CD14-positive monocyte (primary cell): Measurements from ENCODE around the gene SALL2. TPM values are rescaled to one million over a fixed set of nuclear protein-coding genes. Genes with fewer than 3 reads are reported as not detected.

Experiments
- DNase-seq, 3 donors: peaks; one replicate each; pipeline ENCODE4 v3.0.0-alpha.2; 2011 to 2022
- H2AFZ ChIP-seq: 2 replicates; pipeline ENCODE4 v1.6.0; 2012; ENCODE audit warnings: mild to moderate bottlenecking, low read depth, low read length, inconsistent platforms; ENCODE audit not compliant: insufficient read depth, poor library complexity, severe bottlenecking
- H3K27ac ChIP-seq, 2 donors: 1 replicate in 1 of 2; 2 replicates in 1 of 2; pipeline ENCODE4 v1.5.1; 2012 to 2013; ENCODE audit warnings: low read length in 2 of 2, control low read depth in 1 of 2, inconsistent platforms in 1 of 2, low read depth in 1 of 2, mild to moderate bottlenecking in 1 of 2
- H3K27me3 ChIP-seq, 2 donors: one replicate each; pipeline versions ENCODE4 v1.6.0 to v1.6.1; 2011 to 2013; ENCODE audit warnings: low read length in 2 of 2; ENCODE audit not compliant: control insufficient read depth in 2 of 2, insufficient read depth in 2 of 2
- H3K36me3 ChIP-seq, 2 donors: replicated peaks in 1 of 2; 1 replicate in 1 of 2; 2 replicates in 1 of 2; pipeline versions ENCODE4 v1.5.1 to v1.6.1; 2012 to 2013; ENCODE audit warnings: low read length in 2 of 2, control low read depth in 1 of 2, inconsistent platforms in 1 of 2, mild to moderate bottlenecking in 1 of 2; ENCODE audit not compliant: insufficient read depth in 2 of 2, control insufficient read depth in 1 of 2
- H3K4me1 ChIP-seq, 2 donors: 1 replicate in 1 of 2; 2 replicates in 1 of 2; pipeline versions ENCODE4 v1.5.1 to v1.6.1; 2012 to 2013; ENCODE audit warnings: low read length in 2 of 2, control low read depth in 1 of 2, inconsistent platforms in 1 of 2, mild to moderate bottlenecking in 1 of 2, moderate library complexity in 1 of 2; ENCODE audit not compliant: insufficient read depth in 2 of 2, control insufficient read depth in 1 of 2
- H3K4me2 ChIP-seq: replicated peaks from 2 replicates; pipeline ENCODE3; 2012; ENCODE audit warnings: low read length, moderate library complexity, mild to moderate bottlenecking; ENCODE audit not compliant: poor library complexity, severe bottlenecking; ENCODE audit errors: extremely low read depth
- H3K4me3 ChIP-seq, 3 experiments: fragments of 200-600 bp in 1 of 3; sonication (generic) in 1 of 3; replicated peaks in 1 of 3; 1 replicate in 2 of 3; 2 replicates in 1 of 3; pipeline ENCODE4 v1.5.1; 2011 to 2013; ENCODE audit warnings: low read length in 3 of 3, mild to moderate bottlenecking in 3 of 3, control low read depth in 2 of 3, low read depth in 2 of 3, inconsistent platforms in 1 of 3, moderate library complexity in 1 of 3
- H3K79me2 ChIP-seq: 2 replicates; pipeline ENCODE4 v1.6.0; 2012; ENCODE audit warnings: mild to moderate bottlenecking, control low read depth, inconsistent platforms, low read length, moderate library complexity; ENCODE audit not compliant: insufficient read depth
- H3K9ac ChIP-seq: 2 replicates; pipeline ENCODE4 v1.6.0; 2017; ENCODE audit warnings: low read length, mild to moderate bottlenecking; ENCODE audit not compliant: insufficient read depth, poor library complexity, severe bottlenecking
- H3K9me3 ChIP-seq, 2 donors: replicated peaks in 1 of 2; 1 replicate in 1 of 2; 2 replicates in 1 of 2; pipeline versions ENCODE4 v1.5.1 to v1.6.1; 2012 to 2013; ENCODE audit warnings: low read length in 2 of 2, control low read depth in 1 of 2; ENCODE audit not compliant: control insufficient read depth in 1 of 2, insufficient read depth in 1 of 2
- H4K20me1 ChIP-seq: 2 replicates; pipeline ENCODE4 v1.6.0; 2012; ENCODE audit warnings: mild to moderate bottlenecking, low read length, control low read depth, moderate library complexity; ENCODE audit not compliant: insufficient read depth
- H3K27ac Mint-ChIP-seq, 7 donors: one replicate each; pipeline ENCODE4 v1.8.0; 2020; ENCODE audit warnings: mild to moderate bottlenecking in 7 of 7, mixed read lengths in 7 of 7, moderate library complexity in 6 of 7, inconsistent platforms in 2 of 7
- H3K27me3 Mint-ChIP-seq, 3 donors: one replicate each; pipeline ENCODE4 v1.8.0; 2021 to 2022; ENCODE audit warnings: low read depth in 3 of 3, mild to moderate bottlenecking in 3 of 3, mixed read lengths in 3 of 3, moderate library complexity in 3 of 3, inconsistent platforms in 1 of 3
- H3K36me3 Mint-ChIP-seq, 2 donors: one replicate each; pipeline ENCODE4 v1.8.0; 2020; ENCODE audit warnings: mixed read lengths in 2 of 2, inconsistent platforms in 1 of 2, mild to moderate bottlenecking in 1 of 2
- H3K4me1 Mint-ChIP-seq: one replicate; pipeline ENCODE4 v1.8.0; 2020; ENCODE audit warnings: mild to moderate bottlenecking, mixed read lengths
- H3K4me3 Mint-ChIP-seq, 2 donors: one replicate each; pipeline ENCODE4 v1.8.0; 2020; ENCODE audit warnings: mild to moderate bottlenecking in 2 of 2, mixed read lengths in 2 of 2, moderate library complexity in 1 of 2
- H3K9me3 Mint-ChIP-seq, 7 donors: one replicate each; pipeline ENCODE4 v1.8.0; 2020 to 2022; ENCODE audit warnings: mixed read lengths in 7 of 7, mild to moderate bottlenecking in 6 of 7, moderate library complexity in 6 of 7, inconsistent platforms in 2 of 7
- WGBS: methylation state at CpG from one replicate; pipeline ENCODE4 v1.1.5; 2013; ENCODE audit warnings: missing lambda C conversion rate; ENCODE audit not compliant: insufficient coverage; 5-methylcytosine and 5-hydroxymethylcytosine counted together
- intact Hi-C, 2 donors: fragments of 100-400 bp; cut with micrococcal nuclease; formaldehyde crosslinking; loops; one replicate each; pipeline versions ENCODE4 v1.15.0 to v1.15.1; 2023
- polyA plus RNA-seq, 3 donors: library from polyadenylated mRNA; depleted of rRNA in 1 of 3; unstranded in 2 of 3; stranded (reverse) in 1 of 3; fragments of 300-500 nt in 2 of 3; fragments of >200 nt in 1 of 3; fragmentation: Illumina TruSeq in 2 of 3; gene quantifications; 1 replicate in 2 of 3; 2 replicates in 1 of 3; pipeline ENCODE4 v1.2.3, GENCODE V29; 2012 to 2021
- TF ChIP-seq, protein P1 (sequence below): fragments of 200-600 bp; IDR thresholded peaks from one replicate; pipeline ENCODE4 v1.8.0; 2022; ENCODE audit warnings: antibody characterized with exemption, mild to moderate bottlenecking

The SALL2 gene
- polyA plus RNA-seq, 3 donors, result not detected

DNA sequence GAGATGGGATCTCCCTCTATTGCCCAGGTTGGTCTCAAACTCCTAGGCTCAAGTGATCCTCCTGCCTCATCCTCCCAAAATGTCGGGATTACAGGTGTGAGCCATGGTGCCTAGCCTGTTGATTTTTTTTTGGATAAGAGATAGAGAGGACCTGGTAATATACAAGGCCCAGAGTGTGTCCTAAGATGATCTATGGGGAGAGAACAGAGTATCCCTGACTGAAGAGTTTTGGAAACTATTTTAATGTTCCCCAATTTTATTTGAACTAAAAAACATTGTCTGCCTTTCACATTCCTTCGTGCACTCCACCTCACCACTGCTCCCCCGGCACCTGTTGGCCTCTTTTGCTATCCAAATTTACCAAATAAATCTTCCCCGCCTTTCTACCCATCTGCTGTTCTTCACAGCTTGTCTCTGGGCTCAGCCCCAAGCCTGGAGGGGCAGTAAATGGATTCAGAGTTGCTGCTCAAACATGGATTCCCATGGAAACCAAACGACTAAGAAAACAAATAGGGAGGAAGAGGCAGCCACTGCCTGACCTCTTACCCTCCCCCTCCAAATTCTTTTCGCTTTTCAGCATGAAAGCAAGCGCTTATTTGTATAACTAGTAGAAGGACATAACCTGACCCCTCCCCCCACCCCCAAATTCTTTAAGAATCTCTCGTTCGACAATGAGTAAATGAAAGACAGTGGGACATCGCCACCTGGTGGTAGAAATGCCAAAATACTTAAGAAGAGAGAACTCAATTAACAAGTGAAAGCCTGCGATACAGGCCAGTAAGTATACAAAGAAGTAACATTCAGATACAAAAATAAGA, 31.1 kb upstream of the SALL2 start:
- Mint-ChIP-seq H3K27me3 (peaks cover 0 to 4% (median 3%) of the 10 kb centered on the region in 3 donors), H3K4me3 (peak overlapping the region; percentile 61 to 68), H3K36me3 (no peaks in the 10 kb centered on the region), H3K9me3 (no peaks in the 10 kb centered on the region), H3K27ac (peak overlapping the region in 2 of 7 donors; percentile 1 to 22), H3K4me1 (peaks cover 5% of the 10 kb centered on the region)
- peak; percentile 65 to 80 (median 72) for DNase-seq
- intact Hi-C loops, result loop anchor here (2.0 to 5.0 kb wide), 2 partner anchors 58 to 60 kb away; no protein-coding TSS in a partner anchor
- H3K79me2 ChIP-seq, result no peaks in the 10 kb centered on the region
- 67% methylated on average over 3 of the region's 11 CpGs for WGBS
- TF ChIP-seq, protein P1, sequence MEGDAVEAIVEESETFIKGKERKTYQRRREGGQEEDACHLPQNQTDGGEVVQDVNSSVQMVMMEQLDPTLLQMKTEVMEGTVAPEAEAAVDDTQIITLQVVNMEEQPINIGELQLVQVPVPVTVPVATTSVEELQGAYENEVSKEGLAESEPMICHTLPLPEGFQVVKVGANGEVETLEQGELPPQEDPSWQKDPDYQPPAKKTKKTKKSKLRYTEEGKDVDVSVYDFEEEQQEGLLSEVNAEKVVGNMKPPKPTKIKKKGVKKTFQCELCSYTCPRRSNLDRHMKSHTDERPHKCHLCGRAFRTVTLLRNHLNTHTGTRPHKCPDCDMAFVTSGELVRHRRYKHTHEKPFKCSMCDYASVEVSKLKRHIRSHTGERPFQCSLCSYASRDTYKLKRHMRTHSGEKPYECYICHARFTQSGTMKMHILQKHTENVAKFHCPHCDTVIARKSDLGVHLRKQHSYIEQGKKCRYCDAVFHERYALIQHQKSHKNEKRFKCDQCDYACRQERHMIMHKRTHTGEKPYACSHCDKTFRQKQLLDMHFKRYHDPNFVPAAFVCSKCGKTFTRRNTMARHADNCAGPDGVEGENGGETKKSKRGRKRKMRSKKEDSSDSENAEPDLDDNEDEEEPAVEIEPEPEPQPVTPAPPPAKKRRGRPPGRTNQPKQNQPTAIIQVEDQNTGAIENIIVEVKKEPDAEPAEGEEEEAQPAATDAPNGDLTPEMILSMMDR, result peak; percentile 82
- peak overlapping the region; percentile 64 for H3K4me2 ChIP-seq
- no peaks in the 10 kb centered on the region for H4K20me1 ChIP-seq
- H3K4me1 ChIP-seq, result peaks cover 5% of the 10 kb centered on the region in 2 donors
- no peaks in the 10 kb centered on the region for H3K36me3 ChIP-seq
- H3K27me3 ChIP-seq, result no peaks in the 10 kb centered on the region
- peak overlapping the region; percentile 10 to 60 (median 29) for H3K4me3 ChIP-seq
- H3K9me3 ChIP-seq, result no peaks in the 10 kb centered on the region
- H3K9ac ChIP-seq, result no peak overlapping the region
- no peak overlapping the region for H3K27ac ChIP-seq
- H2AFZ ChIP-seq, result peak overlapping the region; percentile 91

DNA sequence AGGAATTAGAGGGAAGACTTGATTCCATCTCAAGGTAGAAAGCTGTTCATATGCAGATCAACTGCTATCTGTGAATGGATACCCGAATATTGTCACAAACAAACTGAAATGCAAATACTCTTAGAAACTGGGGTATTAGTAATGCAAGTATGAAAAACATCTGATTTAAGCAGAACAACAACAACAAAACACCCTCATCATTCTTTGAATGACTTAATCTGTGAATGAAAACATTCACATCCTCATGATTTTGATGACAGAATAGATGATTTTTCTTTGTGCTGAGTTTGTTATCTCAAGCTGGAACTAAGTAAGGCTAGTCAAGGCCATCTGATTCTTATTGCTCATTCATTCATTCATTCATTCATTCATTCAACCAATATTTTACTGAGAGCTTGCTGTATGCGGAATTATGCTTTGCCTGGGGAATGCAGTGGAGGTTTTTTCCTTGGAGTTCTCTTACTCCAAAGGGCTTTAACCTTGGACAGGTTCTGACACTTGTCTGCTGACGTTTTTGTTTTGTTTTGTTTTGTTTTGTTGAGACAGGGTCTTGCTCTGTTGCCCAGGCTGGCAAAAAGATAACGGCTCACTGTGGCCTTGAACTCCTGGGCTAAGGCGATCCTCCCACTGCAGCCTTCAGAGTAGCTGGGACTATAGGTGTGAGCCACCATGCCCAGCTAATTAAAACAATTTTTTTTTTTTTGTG, 30.4 kb upstream of the SALL2 start:
- TF ChIP-seq, protein P1, result no peak
- H3K79me2 ChIP-seq, result no peaks in the 10 kb centered on the region
- no peaks in the 10 kb centered on the region for H3K36me3 ChIP-seq
- no peak overlapping the region for H3K4me3 ChIP-seq
- no peaks in the 10 kb centered on the region for H4K20me1 ChIP-seq
- no peaks in the 10 kb centered on the region for H3K36me3 Mint-ChIP-seq
- H3K9ac ChIP-seq, result no peak overlapping the region
- H3K4me3 Mint-ChIP-seq, result no peak overlapping the region
- intact Hi-C loops, result loop anchor here (2.0 to 5.0 kb wide), 2 partner anchors 58 to 59 kb away; no protein-coding TSS in a partner anchor
- H3K4me1 Mint-ChIP-seq, result peaks cover 5% of the 10 kb centered on the region
- H2AFZ ChIP-seq, result peak overlapping the region; percentile 91
- H3K27me3 Mint-ChIP-seq, result peaks cover 0 to 4% (median 3%) of the 10 kb centered on the region in 3 donors
- H3K27ac ChIP-seq, result no peak overlapping the region
- no peak for DNase-seq
- H3K9me3 Mint-ChIP-seq, result no peaks in the 10 kb centered on the region
- 100% methylated on average over 1 of the region's 5 CpGs for WGBS
- no peak overlapping the region for H3K4me2 ChIP-seq
- no peak overlapping the region for H3K27ac Mint-ChIP-seq
- H3K4me1 ChIP-seq, result peaks cover 5% of the 10 kb centered on the region in 2 donors
- H3K27me3 ChIP-seq, result no peaks in the 10 kb centered on the region
- H3K9me3 ChIP-seq, result no peaks in the 10 kb centered on the region
